IPS DF 6.9 (cell line): ENCODE results near the gene CD81.
"Not testable (repeated sequence)": the region's sequence is repeated elsewhere in the genome, so short reads cannot be mapped to it uniquely, and the experiment has no call there.

Source experiments
- DNase-seq: peaks from one replicate; pipeline ENCODE4 v3.0.0-alpha.2; 2013; ENCODE audit warnings: low read depth, low spot score
- H3K27ac ChIP-seq: one replicate; pipeline ENCODE4 v1.5.1; 2013; ENCODE audit warnings: low read length, control low read depth
- H3K27me3 ChIP-seq: 2 replicates; pipeline ENCODE4 v1.6.1; 2013; ENCODE audit warnings: mild to moderate bottlenecking, low read length; ENCODE audit not compliant: control insufficient read depth, insufficient read depth
- H3K36me3 ChIP-seq: 2 replicates; pipeline ENCODE4 v1.6.1; 2013; ENCODE audit warnings: low read length; ENCODE audit not compliant: control insufficient read depth, insufficient read depth
- H3K4me1 ChIP-seq: 2 replicates; pipeline ENCODE4 v1.6.1; 2013; ENCODE audit warnings: low read length; ENCODE audit not compliant: control insufficient read depth, insufficient read depth
- H3K4me3 ChIP-seq: 2 replicates; pipeline ENCODE4 v1.5.1; 2013; ENCODE audit warnings: mild to moderate bottlenecking, low read length
- H3K9me3 ChIP-seq: 2 replicates; pipeline ENCODE4 v1.6.1; 2013; ENCODE audit warnings: low read length, inconsistent platforms; ENCODE audit not compliant: control insufficient read depth, insufficient read depth
- WGBS: extraction: QIAGEN DNeasy Blood & Tissue Kit; methylation state at CpG from one replicate; pipeline ENCODE4 v1.1.7; 2013; ENCODE audit warnings: mixed read lengths, missing lambda C conversion rate; ENCODE audit not compliant: insufficient read length, insufficient coverage; 5-methylcytosine and 5-hydroxymethylcytosine counted together

The CD81 gene

DNA sequence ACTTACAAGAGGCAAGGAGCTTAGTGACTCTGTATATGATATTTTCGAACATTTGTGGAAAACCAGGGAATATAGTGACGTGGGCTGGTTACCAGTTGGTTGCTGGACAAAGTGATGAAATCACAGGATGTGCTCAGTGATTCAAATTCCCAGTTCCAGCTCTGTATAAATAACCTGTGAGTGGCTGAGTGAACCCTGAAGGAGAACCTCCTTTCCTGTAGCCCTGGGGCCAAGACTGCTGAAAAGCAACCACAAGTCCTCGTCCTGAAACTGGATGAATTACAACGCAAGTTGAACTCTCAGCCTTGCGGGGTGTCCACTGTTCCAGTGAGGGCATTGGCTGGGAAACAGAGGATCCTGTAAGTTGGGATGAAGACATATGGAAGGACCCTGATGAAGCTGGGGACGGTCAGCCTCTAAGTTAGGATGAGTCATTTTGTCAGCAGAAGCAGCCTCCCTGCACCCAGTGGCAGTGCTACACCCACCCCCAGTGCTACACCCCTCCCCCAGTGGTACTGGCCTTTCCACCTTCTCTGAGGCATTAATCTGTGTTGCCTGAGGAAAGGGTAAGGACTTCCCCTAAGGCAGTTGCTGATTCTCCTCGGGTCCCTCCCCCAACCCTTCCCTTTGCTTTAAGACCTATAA, 22.0 kb upstream of the CD81 start:
- Histone ChIP-seq H3K9me3 (no peaks in the 10 kb centered on the region; the same call in 1 of the 2 replicates), H3K36me3 (no peaks in the 10 kb centered on the region), H3K4me3 (no peak overlapping the region), H3K27ac (no peak overlapping the region), H3K4me1 (no peaks in the 10 kb centered on the region), H3K27me3 (peaks cover 2% of the 10 kb centered on the region; the same call in 1 of the 2 replicates)
- WGBS: no CpG with 5 or more reads among the region's 7 CpGs
- no peak for DNase-seq

DNA sequence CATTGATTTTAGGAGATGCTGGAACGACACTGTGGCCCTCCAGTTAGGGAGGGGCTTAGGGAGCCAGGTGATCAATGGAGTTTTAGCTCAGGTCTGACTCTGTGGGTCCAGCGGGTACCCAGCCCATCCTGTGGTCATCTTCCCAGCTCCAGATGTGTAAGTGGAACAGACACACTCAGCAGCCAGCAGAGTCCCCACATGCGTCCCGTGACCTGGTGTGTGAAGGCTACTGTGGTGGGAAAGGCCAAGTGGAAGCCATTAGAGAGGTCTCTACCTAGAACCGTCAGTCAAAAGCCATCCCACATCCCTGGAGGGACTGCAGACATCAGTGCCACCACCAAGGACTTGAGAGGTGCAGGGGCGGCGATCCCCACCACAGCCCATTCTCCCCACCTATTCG, 19.9 kb upstream of the CD81 start:
- WGBS: no CpG with 5 or more reads among the region's 8 CpGs
- no peaks in the 10 kb centered on the region; the same call in 1 of the 2 replicates for H3K9me3 ChIP-seq

DNA sequence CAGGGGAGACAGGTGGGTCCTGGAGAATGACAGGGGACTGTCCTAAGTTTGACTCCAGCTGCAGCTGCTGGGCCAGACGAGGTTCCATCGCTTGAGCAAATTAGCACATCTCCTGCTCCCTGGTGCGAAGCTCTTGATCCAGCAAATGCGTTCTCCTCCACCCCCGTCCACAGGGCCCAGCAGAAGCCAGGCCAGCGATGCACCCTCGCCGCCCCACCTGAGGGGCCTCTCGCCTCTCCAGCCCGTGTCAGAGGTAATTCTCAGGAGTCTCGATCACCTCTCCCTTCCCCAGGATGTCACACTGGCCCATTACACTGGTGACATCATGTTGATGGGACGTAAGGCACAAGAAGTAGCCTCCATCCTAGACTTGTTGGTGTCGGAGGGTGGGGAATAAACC, 19.5 kb upstream of the CD81 start:
- DNase-seq: not testable (repeated sequence)

More for the DNA sequence above, 19.9 kb upstream of the CD81 start:
- Histone ChIP-seq H3K4me1 (no peaks in the 10 kb centered on the region), H3K27ac (no peak overlapping the region), H3K36me3 (no peaks in the 10 kb centered on the region), H3K4me3 (no peak overlapping the region), H3K27me3 (peaks cover 2% of the 10 kb centered on the region; the same call in 1 of the 2 replicates)
- no peak for DNase-seq

DNA sequence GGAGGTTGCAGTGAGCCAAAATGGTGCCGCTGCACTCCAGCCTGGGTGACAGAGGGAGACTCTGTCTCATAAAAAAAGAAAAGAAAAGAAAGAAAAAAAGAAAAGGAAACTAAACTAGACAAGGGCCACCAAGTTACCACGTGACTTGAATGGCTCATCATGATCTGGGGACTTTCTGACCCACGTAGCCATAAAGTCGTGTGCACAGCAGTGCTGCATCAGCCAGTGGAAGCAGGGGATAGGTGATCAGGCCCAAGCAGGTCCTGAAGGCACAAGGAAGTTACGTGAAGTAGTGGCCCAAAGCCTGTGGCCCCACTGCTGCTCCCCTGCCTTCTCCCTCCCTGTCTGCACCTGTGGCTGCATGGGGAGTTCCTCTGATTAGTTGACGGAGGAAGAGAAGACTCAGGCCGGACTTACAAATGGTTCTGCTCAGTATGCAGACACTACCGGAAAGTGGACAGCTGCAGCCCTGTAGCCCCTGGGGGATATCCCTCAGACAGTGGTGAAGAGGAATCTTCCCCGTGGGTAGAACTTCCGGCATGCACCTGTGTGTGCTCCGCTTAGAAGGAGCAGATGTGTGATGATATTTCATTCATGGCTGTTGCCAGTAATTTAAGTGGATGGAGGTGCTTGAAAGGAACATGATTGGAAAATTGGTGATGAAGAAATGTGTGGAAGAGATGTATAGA, 18.2 kb upstream of the CD81 start:
- Histone ChIP-seq H3K27me3 (no peaks in the 10 kb centered on the region), H3K36me3 (no peaks in the 10 kb centered on the region)
- no CpG with 5 or more reads among the region's 11 CpGs for WGBS

More for the DNA sequence above, 19.5 kb upstream of the CD81 start:
- no CpG with 5 or more reads among the region's 13 CpGs for WGBS
- not testable (repeated sequence) for H3K27me3 ChIP-seq, H3K4me1 ChIP-seq, H3K27ac ChIP-seq, H3K36me3 ChIP-seq, H3K4me3 ChIP-seq, H3K9me3 ChIP-seq

DNA sequence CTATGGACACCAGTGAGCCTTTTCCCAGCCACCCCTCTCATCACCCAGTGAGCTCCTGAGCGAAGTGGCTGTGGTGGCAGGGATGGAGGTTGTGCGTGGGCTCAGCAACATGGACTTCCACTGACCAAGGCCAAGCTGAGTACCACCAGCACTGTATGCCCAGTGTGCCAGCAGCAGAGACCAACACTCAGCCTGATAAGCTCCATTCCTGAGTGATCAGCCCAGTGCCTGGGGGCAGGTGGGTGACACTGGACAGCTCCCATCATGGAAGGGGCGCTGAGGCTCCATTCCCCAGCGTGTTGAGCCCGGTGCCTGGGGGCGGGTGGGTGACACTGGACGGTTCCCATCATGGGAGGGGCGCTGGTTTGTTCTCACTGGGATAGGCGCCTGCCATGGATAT, 17.6 kb upstream of the CD81 start:
- no peaks in the 10 kb centered on the region for H3K36me3 ChIP-seq
- H3K9me3 ChIP-seq: no peaks in the 10 kb centered on the region; the same call in 1 of the 2 replicates
- no peaks in the 10 kb centered on the region for H3K27me3 ChIP-seq
- WGBS: no CpG with 5 or more reads among the region's 9 CpGs
- DNase-seq: no peak
- H3K27ac ChIP-seq: no peak overlapping the region
- H3K4me3 ChIP-seq: no peak overlapping the region
- no peaks in the 10 kb centered on the region for H3K4me1 ChIP-seq

More for the DNA sequence above, 18.2 kb upstream of the CD81 start:
- DNase-seq: no peak
- Histone ChIP-seq H3K4me1 (no peaks in the 10 kb centered on the region), H3K9me3 (no peaks in the 10 kb centered on the region; the same call in 1 of the 2 replicates), H3K4me3 (no peak overlapping the region), H3K27ac (no peak overlapping the region)

DNA sequence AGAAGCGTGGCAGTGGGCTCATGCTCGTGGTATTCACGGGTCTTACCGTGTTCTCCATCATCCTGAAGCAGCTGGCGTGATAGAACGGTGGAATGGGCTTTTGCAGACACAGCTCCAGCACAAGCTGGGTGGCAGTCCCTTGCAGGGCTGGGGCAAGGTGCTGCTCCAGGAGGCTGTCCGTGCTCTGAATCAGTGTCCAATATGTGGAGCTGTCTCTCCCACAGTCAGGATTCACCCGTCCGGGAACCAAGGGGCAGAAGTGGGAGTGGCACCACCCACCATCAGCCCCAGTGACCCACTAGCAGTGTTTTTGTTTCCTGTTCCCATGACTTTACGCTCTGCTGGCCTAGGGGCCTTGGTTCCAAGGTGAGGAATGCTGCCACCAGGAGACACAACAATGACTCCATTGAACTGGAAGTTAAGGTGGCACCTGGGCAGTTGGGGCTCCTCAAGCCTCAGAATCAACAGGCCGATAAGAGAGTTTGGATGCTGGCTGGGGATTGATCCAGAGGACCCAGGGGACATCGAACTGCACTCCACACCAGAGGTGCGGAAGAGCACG, 16.9 kb upstream of the CD81 start:
- Histone ChIP-seq H3K4me3 (no peak overlapping the region), H3K36me3 (no peaks in the 10 kb centered on the region), H3K4me1 (no peaks in the 10 kb centered on the region), H3K9me3 (no peaks in the 10 kb centered on the region; the same call in 1 of the 2 replicates), H3K27me3 (no peaks in the 10 kb centered on the region), H3K27ac (no peak overlapping the region)
- WGBS: no CpG with 5 or more reads among the region's 14 CpGs
- DNase-seq: no peak

DNA sequence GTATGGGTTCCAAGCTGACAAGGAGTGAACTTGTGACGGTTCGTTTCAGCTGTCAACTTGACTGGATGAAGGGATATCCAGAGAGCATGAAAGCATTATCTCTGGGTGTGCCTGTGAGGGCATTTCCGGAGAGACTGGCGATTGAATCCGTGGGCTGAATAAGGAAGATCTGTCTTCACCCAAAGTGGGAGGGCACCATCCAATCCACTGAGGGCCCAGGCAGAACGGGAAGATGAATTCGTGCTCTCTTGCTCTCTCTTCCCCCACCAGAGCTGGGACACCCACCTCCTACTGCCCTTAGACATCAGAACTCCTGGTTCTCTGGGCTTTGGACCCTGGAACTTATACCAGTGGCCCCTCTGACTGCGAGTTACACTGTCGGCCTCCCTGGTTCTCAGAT, 15.5 kb upstream of the CD81 start:
- H3K4me1 ChIP-seq: no peaks in the 10 kb centered on the region
- H3K9me3 ChIP-seq: no peaks in the 10 kb centered on the region; the same call in 1 of the 2 replicates
- no CpG with 5 or more reads among the region's 9 CpGs for WGBS

DNA sequence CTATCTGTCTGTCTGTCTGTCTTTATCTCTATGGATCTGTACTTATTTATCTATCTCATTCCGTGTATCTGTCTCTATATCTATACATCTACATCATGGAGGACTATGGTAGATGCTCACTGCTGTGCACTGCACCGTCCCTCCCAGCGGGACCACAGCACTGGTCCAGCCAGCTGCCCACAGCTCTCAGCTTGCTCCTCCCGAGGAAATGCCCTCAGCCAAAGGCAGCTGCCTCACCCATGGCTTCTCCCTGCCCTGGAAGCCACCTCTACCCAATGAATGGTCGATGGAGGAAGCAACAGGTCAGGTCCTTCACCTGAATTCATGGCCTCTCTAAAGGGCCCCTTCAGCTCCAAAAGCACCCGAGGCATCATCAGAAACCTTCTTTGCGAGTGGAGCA, 14.7 kb upstream of the CD81 start:
- Histone ChIP-seq H3K9me3 (no peaks in the 10 kb centered on the region), H3K4me3 (no peak overlapping the region), H3K4me1 (no peaks in the 10 kb centered on the region), H3K36me3 (no peaks in the 10 kb centered on the region), H3K27ac (no peak overlapping the region), H3K27me3 (no peaks in the 10 kb centered on the region)
- no CpG with 5 or more reads among the region's 7 CpGs for WGBS
- DNase-seq: no peak

More for the DNA sequence above, 15.5 kb upstream of the CD81 start:
- H3K27me3 ChIP-seq: no peaks in the 10 kb centered on the region
- H3K36me3 ChIP-seq: no peaks in the 10 kb centered on the region
- H3K4me3 ChIP-seq: no peak overlapping the region
- DNase-seq: no peak
- H3K27ac ChIP-seq: no peak overlapping the region

DNA sequence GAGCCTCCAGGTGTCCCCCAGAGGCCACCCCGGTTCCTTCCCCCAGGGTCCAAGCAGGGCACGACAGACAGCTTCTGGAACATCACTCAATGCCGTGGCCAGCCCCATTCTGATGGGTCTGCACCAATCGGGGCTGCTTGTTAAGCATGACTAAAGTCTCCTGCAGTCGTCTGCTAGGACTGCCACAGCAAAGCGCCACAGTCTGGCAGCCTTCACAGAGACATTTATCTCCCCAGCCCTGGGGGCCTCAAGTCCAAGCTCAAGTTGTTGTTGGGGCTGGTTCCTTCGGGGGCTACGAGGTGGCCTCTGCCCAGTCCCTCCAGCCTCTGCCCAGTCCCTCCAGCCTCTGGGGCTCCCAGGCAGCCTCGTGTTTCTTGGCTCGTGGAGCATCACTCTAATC, 14.0 kb upstream of the CD81 start:
- WGBS: no CpG with 5 or more reads among the region's 10 CpGs
- H3K27ac ChIP-seq: no peak overlapping the region
- no peak overlapping the region for H3K4me3 ChIP-seq
- H3K27me3 ChIP-seq: no peaks in the 10 kb centered on the region
- no peak for DNase-seq
- no peaks in the 10 kb centered on the region for H3K4me1 ChIP-seq
- H3K36me3 ChIP-seq: no peaks in the 10 kb centered on the region
- no peaks in the 10 kb centered on the region for H3K9me3 ChIP-seq

DNA sequence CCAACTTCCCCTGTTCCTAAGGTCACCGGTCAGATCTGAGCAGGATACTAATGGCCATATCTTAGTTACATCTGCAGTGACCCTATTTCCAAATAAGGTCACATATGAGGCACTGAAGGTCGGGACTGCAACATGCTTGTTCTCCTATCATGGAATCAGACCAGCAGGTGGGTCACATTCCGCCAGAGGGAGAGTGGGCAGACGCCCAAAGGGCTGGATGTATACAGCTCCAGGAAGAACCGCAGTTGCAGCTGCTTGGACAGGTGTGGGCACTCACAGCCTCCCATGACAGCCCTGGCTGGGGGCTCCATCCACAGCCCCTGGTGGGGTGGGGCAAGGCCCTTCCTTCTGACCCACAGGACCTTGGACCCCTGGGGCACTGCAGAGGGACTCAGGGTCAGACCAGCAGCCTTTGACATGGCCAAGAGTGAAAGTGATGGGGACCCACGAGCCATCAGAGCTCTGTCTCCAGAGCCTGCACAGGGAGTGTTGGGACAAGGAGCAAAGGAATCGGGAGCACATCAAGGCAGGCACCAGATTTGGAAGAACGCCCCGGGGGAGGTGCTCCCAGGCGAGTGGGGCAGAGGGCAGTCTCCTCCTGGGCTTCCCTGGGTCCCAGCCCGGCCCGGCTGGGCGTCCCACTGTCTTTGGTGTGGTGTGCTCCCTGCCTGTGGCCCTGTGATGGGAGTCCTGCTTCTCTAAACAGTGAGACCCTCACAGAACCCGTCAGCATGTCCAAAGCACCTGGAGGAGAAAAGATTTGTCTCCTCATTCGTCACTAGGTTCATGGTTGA, 13.3 kb upstream of the CD81 start:
- DNase-seq: no peak
- H3K36me3 ChIP-seq: no peaks in the 10 kb centered on the region
- H3K4me1 ChIP-seq: no peaks in the 10 kb centered on the region
- no peak overlapping the region for H3K4me3 ChIP-seq
- H3K27ac ChIP-seq: no peak overlapping the region
- WGBS: no CpG with 5 or more reads among the region's 15 CpGs
- H3K9me3 ChIP-seq: no peaks in the 10 kb centered on the region
- no peaks in the 10 kb centered on the region for H3K27me3 ChIP-seq
